Kidney epithelial cell (primary cell): ENCODE results near the gene LIF. TPM values are rescaled to one million over a fixed set of nuclear protein-coding genes. Genes with fewer than 3 reads are reported as not detected.

Experiments
- DNase-seq: peaks from one replicate; pipeline ENCODE4 v3.0.0-alpha.2; 2010; ENCODE audit warnings: low read depth
- H3K27me3 ChIP-seq: 2 replicates; pipeline ENCODE4 v1.6.0; 2011; ENCODE audit warnings: low read length; ENCODE audit not compliant: control insufficient read depth, insufficient read depth
- H3K36me3 ChIP-seq: 2 replicates; pipeline ENCODE4 v1.5.1; 2011; ENCODE audit warnings: low read length; ENCODE audit not compliant: control insufficient read depth, insufficient read depth
- H3K4me3 ChIP-seq: 2 replicates; pipeline ENCODE4 v1.5.1; 2011; ENCODE audit warnings: low read depth, mild to moderate bottlenecking, control low read depth, low read length
- CTCF ChIP-seq: IDR thresholded peaks from 2 replicates; pipeline ENCODE4 v1.5.1; 2011; ENCODE audit warnings: mild to moderate bottlenecking, moderate library complexity, low read length, control low read depth, inconsistent platforms; ENCODE audit not compliant: insufficient read depth, poor library complexity, severe bottlenecking
- total RNA-seq: library from RNA; depleted of rRNA; stranded (reverse); fragments of >200 nt; gene quantifications from 2 replicates; pipeline ENCODE4 v1.2.3, GENCODE V29; 2015

Gene LIF
- total RNA-seq, 1 donor from 2014 or later: 112 TPM

GRCh38 chr22:30230330-30230729 is 16.2 kb downstream of the LIF start:
- Histone ChIP-seq H3K27me3 (no peaks in the 10 kb centered on the region), H3K4me3 (no peak overlapping the region), H3K36me3 (no peaks in the 10 kb centered on the region)
- no peak for TF ChIP-seq CTCF
- no peak for DNase-seq

DNA sequence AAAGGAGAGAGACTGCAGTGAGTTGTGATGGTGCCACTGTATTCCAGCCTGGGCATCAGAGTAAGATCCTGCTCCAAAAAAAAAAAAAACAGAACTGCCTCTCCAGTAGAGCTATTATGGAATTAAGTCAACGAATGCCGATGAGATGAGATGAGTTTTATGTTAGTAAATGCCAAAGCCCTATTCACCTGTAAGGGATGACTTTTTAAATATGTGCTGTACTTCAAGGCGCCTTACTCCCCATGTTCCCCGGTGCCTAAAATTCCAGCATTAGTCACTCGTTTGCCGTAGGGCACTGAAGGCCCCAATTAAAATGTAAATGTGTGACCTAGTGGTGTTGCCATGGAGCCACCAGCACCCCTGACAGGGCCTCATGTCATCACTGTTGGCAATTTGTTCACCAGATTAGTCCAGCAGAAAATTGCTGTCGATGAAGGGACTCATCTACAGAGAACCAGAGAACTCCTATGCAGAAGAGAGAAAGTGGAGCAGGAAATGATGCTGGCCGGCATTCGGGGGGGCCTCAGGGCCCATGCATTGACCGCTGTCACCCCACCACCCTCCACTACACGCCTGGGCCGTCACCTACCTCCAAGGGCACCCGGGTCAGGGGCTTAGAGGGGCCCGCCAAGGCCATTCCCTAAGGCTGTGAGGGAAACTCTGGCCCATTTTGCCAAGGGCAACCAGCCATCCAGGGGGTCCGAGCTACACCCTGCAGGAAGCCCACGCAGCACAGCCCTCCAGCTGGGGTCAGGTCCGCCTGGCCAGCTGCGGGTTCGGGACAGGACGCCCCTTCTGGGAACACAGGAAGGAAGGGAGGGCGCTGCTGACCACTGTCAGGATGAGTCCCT is 17.8 kb downstream of the LIF start:
- peak; percentile 81 for DNase-seq
- no peak overlapping the region for H3K4me3 ChIP-seq
- TF ChIP-seq CTCF: no peak
- H3K36me3 ChIP-seq: no peaks in the 10 kb centered on the region
- no peaks in the 10 kb centered on the region for H3K27me3 ChIP-seq

DNA sequence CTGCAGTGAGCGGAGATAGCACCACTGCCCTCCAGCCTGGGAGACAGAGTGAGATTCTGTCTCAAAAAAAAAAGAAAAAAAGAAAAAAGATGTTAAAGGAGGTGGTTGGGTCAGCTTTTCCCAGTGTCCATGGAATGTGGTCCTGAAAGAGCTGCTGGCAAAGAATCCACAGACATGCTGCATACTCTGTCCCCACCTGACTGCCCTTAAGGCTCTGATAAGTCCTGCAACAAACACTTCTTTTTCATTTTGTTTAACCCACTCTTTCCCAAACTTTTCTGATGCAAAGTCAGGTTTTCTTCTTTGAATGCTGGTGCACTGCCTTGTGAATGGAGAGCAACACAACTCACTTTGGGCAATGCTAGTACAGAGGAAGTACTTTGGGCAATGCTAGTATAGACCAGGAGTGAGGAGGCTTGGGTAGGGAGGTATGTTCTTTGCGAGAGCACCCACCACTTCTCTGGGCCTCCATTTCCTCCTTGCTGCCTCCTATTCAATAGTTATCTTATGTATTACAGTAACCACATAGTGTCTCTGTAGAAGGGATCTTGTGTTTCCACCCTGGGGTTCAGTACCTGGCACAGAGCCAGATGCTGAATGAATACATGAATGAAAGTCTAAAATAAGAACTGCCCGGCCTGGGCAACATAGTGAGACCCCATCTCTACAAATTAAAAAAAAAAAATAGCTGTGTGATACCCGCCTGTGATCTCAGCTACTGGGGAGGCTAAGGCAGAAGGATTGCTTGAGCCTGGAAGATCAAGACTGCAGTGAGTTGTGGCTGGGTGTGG is 18.9 kb downstream of the LIF start:
- DNase-seq: no peak
- H3K36me3 ChIP-seq: no peaks in the 10 kb centered on the region
- no peak overlapping the region for H3K4me3 ChIP-seq
- TF ChIP-seq CTCF: no peak
- H3K27me3 ChIP-seq: no peaks in the 10 kb centered on the region

GRCh38 chr22:30226192-30226832 is 20.2 kb downstream of the LIF start:
- H3K27me3 ChIP-seq: no peaks in the 10 kb centered on the region
- DNase-seq: no peak
- H3K36me3 ChIP-seq: no peaks in the 10 kb centered on the region
- no peak overlapping the region for H3K4me3 ChIP-seq
- TF ChIP-seq CTCF: no peak

GRCh38 chr22:30225220-30225927 is 21.2 kb downstream of the LIF start:
- no peak for DNase-seq
- TF ChIP-seq CTCF: no peak
- no peaks in the 10 kb centered on the region for H3K27me3 ChIP-seq
- no peaks in the 10 kb centered on the region for H3K36me3 ChIP-seq
- H3K4me3 ChIP-seq: no peak overlapping the region
